ENCODE data around the gene OAF. TPM values are rescaled to one million over a fixed set of nuclear protein-coding genes. Genes with fewer than 3 reads are reported as not detected.

Gene OAF
- total RNA-seq, 2 experiments from 2014 or later, result 3.1 to 3.2 TPM

DNA sequence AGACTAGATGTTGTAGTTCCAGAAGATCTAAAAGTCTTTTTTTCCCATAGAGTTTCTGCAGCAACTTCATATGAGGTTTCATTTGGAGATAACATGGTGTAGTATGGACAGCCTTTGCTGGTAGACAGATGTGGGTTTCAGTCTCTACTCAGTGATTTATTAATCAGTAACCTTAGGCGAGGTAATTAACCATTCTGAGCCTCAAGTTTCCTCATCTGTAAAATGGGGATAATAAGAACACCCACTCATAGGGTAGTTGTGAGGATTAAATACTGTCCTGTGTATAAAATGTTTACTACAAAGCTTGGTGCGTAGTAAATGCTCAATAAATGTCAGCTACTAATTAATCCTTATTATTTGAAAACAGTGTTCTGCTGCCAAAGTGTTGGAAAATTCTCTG is 45.9 kb downstream of the OAF start:
- DNase-seq, result no peak
- CTCF ChIA-PET, result no interaction called here
- no peak overlapping the region for H3K27ac ChIP-seq (ENCODE audit: low read depth in 1 of 2, low read length in 2 of 2)
- no peak overlapping the region for H3K27ac Mint-ChIP-seq
- H3K4me1 Mint-ChIP-seq (ENCODE audit: low read depth), result no peaks in the 10 kb centered on the region
- no peak for ATAC-seq (ENCODE audit: poor library complexity)
- H3K4me3 Mint-ChIP-seq, result no peak overlapping the region
- H3K9me3 ChIP-seq (ENCODE audit: control insufficient read depth in 1 of 2, insufficient read depth in 1 of 2, low read length in 2 of 2), result no peaks in the 10 kb centered on the region
- no peaks in the 10 kb centered on the region for H3K4me1 ChIP-seq (ENCODE audit: insufficient read depth, low read length)
- H3K36me3 Mint-ChIP-seq (ENCODE audit: low read depth), result no peaks in the 10 kb centered on the region
- no peaks in the 10 kb centered on the region for H3K36me3 ChIP-seq (ENCODE audit: insufficient read depth, low read length)
- TF ChIP-seq, protein P1, sequence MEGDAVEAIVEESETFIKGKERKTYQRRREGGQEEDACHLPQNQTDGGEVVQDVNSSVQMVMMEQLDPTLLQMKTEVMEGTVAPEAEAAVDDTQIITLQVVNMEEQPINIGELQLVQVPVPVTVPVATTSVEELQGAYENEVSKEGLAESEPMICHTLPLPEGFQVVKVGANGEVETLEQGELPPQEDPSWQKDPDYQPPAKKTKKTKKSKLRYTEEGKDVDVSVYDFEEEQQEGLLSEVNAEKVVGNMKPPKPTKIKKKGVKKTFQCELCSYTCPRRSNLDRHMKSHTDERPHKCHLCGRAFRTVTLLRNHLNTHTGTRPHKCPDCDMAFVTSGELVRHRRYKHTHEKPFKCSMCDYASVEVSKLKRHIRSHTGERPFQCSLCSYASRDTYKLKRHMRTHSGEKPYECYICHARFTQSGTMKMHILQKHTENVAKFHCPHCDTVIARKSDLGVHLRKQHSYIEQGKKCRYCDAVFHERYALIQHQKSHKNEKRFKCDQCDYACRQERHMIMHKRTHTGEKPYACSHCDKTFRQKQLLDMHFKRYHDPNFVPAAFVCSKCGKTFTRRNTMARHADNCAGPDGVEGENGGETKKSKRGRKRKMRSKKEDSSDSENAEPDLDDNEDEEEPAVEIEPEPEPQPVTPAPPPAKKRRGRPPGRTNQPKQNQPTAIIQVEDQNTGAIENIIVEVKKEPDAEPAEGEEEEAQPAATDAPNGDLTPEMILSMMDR (IDR thresholded peaks at IDR 0.05), result no peak
- intact Hi-C loops (cut with DNase I, micrococcal nuclease), result no loop called here
- H3K4me3 ChIP-seq (ENCODE audit: low read length), result no peak overlapping the region
- POLR2A ChIA-PET, result no interaction called here
- peaks cover 24 to 45% of the 10 kb centered on the region in 2 experiments for H3K27me3 ChIP-seq (ENCODE audit: control insufficient read depth in 1 of 2, insufficient read depth in 2 of 2, low read length in 2 of 2)
- peaks cover 79% of the 10 kb centered on the region for H3K27me3 Mint-ChIP-seq
- no peaks in the 10 kb centered on the region for H3K9me3 Mint-ChIP-seq

DNA sequence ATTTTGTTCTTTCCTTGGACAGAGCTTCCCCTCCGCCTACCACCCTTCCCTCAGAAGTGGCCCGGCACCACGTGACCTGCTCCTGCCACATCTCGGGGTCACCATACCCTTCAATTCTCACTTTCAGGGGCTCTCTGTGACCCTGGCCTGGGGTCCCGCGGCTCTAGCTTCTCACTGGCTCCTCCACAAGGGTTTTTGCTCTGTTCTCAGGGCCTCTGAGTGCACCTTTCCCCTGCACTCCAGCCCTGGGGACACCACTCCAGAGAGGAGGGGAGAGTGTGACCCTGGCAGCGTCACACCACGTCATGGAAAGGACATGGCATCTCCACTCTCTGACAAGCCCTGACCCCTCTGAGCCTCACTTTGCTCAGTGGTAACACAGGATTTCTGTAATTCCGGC is 46.5 kb downstream of the OAF start:
- Mint-ChIP-seq H3K9me3 (no peaks in the 10 kb centered on the region), H3K27ac (no peak overlapping the region), H3K27me3 (peaks cover 80% of the 10 kb centered on the region), H3K4me3 (no peak overlapping the region), H3K36me3 (ENCODE audit: low read depth) (no peaks in the 10 kb centered on the region), H3K4me1 (ENCODE audit: low read depth) (no peaks in the 10 kb centered on the region)
- Histone ChIP-seq H3K27me3 (ENCODE audit: control insufficient read depth in 1 of 2, insufficient read depth in 2 of 2, low read length in 2 of 2) (peaks cover 24 to 45% of the 10 kb centered on the region in 2 experiments), H3K4me1 (ENCODE audit: insufficient read depth, low read length) (no peaks in the 10 kb centered on the region), H3K36me3 (ENCODE audit: insufficient read depth, low read length) (no peaks in the 10 kb centered on the region), H3K9me3 (ENCODE audit: control insufficient read depth in 1 of 2, insufficient read depth in 1 of 2, low read length in 2 of 2) (no peaks in the 10 kb centered on the region), H3K4me3 (ENCODE audit: low read length) (no peak overlapping the region), H3K27ac (ENCODE audit: low read depth in 1 of 2, low read length in 2 of 2) (no peak overlapping the region)
- ChIA-PET CTCF (no interaction called here), POLR2A (no interaction called here)
- intact Hi-C loops (cut with DNase I, micrococcal nuclease), result no loop called here
- no peak for DNase-seq
- no peak for ATAC-seq (ENCODE audit: poor library complexity)
- TF ChIP-seq, protein P1 (IDR thresholded peaks at IDR 0.05), result no peak

DNA sequence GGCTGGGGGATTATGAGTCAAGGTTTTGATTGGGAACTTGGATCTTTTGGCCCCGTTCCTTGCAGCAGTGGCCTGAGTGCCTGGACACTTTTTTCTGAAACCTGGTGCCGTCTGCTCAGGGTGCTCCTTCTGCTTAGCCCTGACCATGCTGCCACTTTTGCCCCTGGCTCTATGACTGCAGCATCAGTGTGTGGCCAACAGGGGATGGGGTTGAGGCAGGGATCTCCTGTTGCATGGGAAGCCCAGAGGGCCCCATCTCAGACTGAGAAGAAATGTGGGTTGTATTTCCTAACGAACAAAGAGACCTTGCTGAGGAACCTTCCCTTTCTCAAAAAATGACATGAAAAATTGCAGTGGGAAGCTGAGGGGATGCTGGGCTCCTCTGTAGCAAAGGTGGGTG is 47.8 kb downstream of the OAF start:
- DNase-seq (no peak), ATAC-seq (ENCODE audit: poor library complexity) (no peak)
- Mint-ChIP-seq H3K4me1 (ENCODE audit: low read depth) (no peaks in the 10 kb centered on the region), H3K9me3 (no peaks in the 10 kb centered on the region), H3K27ac (no peak overlapping the region), H3K36me3 (ENCODE audit: low read depth) (no peaks in the 10 kb centered on the region), H3K4me3 (no peak overlapping the region), H3K27me3 (peaks cover 76% of the 10 kb centered on the region)
- ChIA-PET CTCF (no interaction called here), POLR2A (no interaction called here)
- Histone ChIP-seq H3K4me1 (ENCODE audit: insufficient read depth, low read length) (no peaks in the 10 kb centered on the region), H3K9me3 (ENCODE audit: control insufficient read depth in 1 of 2, insufficient read depth in 1 of 2, low read length in 2 of 2) (no peaks in the 10 kb centered on the region), H3K27ac (ENCODE audit: low read depth in 1 of 2, low read length in 2 of 2) (no peak overlapping the region), H3K36me3 (ENCODE audit: insufficient read depth, low read length) (no peaks in the 10 kb centered on the region), H3K27me3 (ENCODE audit: control insufficient read depth in 1 of 2, insufficient read depth in 2 of 2, low read length in 2 of 2) (peaks cover 24 to 48% of the 10 kb centered on the region in 2 experiments), H3K4me3 (ENCODE audit: low read length) (no peak overlapping the region)
- TF ChIP-seq, protein P1 (IDR thresholded peaks at IDR 0.05), result no peak
- intact Hi-C loops (cut with DNase I, micrococcal nuclease), result no loop called here
